ENCODE data around the gene GPR160. TPM values are rescaled to one million over a fixed set of nuclear protein-coding genes. Genes with fewer than 3 reads are reported as not detected.

GPR160 gene
- total RNA-seq, 1 donor from 2014 or later, result 1.4 TPM

- peaks cover under 1% of the 10 kb centered on the region for H3K4me1 ChIP-seq (ENCODE audit: insufficient read depth, low read length)
- H3K36me3 ChIP-seq (ENCODE audit: insufficient read depth, low read length), result no peaks in the 10 kb centered on the region
- H3K36me3 Mint-ChIP-seq (ENCODE audit: low read depth, unreplicated experiment), result no peaks in the 10 kb centered on the region
- DNase-seq (ENCODE audit: low read depth) (no peak), FAIRE-seq (no peak)
- no peak for TF ChIP-seq EZH2 (IDR thresholded peaks at IDR 0.05; ENCODE audit: insufficient read depth, low read length)
- TF ChIP-seq, protein P1, sequence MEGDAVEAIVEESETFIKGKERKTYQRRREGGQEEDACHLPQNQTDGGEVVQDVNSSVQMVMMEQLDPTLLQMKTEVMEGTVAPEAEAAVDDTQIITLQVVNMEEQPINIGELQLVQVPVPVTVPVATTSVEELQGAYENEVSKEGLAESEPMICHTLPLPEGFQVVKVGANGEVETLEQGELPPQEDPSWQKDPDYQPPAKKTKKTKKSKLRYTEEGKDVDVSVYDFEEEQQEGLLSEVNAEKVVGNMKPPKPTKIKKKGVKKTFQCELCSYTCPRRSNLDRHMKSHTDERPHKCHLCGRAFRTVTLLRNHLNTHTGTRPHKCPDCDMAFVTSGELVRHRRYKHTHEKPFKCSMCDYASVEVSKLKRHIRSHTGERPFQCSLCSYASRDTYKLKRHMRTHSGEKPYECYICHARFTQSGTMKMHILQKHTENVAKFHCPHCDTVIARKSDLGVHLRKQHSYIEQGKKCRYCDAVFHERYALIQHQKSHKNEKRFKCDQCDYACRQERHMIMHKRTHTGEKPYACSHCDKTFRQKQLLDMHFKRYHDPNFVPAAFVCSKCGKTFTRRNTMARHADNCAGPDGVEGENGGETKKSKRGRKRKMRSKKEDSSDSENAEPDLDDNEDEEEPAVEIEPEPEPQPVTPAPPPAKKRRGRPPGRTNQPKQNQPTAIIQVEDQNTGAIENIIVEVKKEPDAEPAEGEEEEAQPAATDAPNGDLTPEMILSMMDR (IDR thresholded peaks at IDR 0.05; ENCODE audit: insufficient read depth, low read depth, low read length), result no peak
- no peak overlapping the region for H2AFZ ChIP-seq (ENCODE audit: low read depth, low read length)
- no peak overlapping the region for H3K27ac ChIP-seq (ENCODE audit: low read depth, low read length)
- peaks cover 21% of the 10 kb centered on the region for H3K27me3 Mint-ChIP-seq (ENCODE audit: low read depth, unreplicated experiment)
- no peak overlapping the region for H3K4me3 ChIP-seq (ENCODE audit: insufficient read depth, low read depth, low read length)
- no peak overlapping the region for H3K9ac ChIP-seq (ENCODE audit: low read length)
- no peak overlapping the region for H3K27ac Mint-ChIP-seq (ENCODE audit: unreplicated experiment)
- no peaks in the 10 kb centered on the region for H4K20me1 ChIP-seq (ENCODE audit: insufficient read depth, low read length)
- H3K9me3 ChIP-seq (ENCODE audit: insufficient read depth, low read depth, low read length), result no peaks in the 10 kb centered on the region
- H3K4me2 ChIP-seq (ENCODE audit: low read length), result no peak overlapping the region
- peaks cover 20% of the 10 kb centered on the region for H3K27me3 ChIP-seq (ENCODE audit: insufficient read depth, low read length)
- H3K4me3 Mint-ChIP-seq (ENCODE audit: unreplicated experiment), result no peak overlapping the region
- no peaks in the 10 kb centered on the region for H3K79me2 ChIP-seq (ENCODE audit: insufficient read depth, low read length)
- no peaks in the 10 kb centered on the region for H3K9me3 Mint-ChIP-seq (ENCODE audit: unreplicated experiment)
- H3K4me1 Mint-ChIP-seq (ENCODE audit: low read depth, unreplicated experiment), result no peaks in the 10 kb centered on the region
Measured at GRCh38 chr3:170044271-170044670, 6.5 kb downstream of the GPR160 start.

- no peak for FAIRE-seq
Measured at GRCh38 chr3:170044795-170045244, 7.0 kb downstream of the GPR160 start.

GRCh38 chr3:170046269-170047132, 8.7 kb downstream of the GPR160 start:
- peaks cover 3% of the 10 kb centered on the region for H3K27me3 Mint-ChIP-seq (ENCODE audit: low read depth, unreplicated experiment)
- H3K4me1 Mint-ChIP-seq (ENCODE audit: low read depth, unreplicated experiment), result no peaks in the 10 kb centered on the region
- H3K9me3 Mint-ChIP-seq (ENCODE audit: unreplicated experiment), result no peaks in the 10 kb centered on the region
- Histone ChIP-seq H3K27me3 (ENCODE audit: insufficient read depth, low read length) (peaks cover 5% of the 10 kb centered on the region), H3K36me3 (ENCODE audit: insufficient read depth, low read length) (no peaks in the 10 kb centered on the region), H4K20me1 (ENCODE audit: insufficient read depth, low read length) (no peaks in the 10 kb centered on the region), H3K4me1 (ENCODE audit: insufficient read depth, low read length) (peaks cover 8% of the 10 kb centered on the region), H3K9me3 (ENCODE audit: insufficient read depth, low read depth, low read length) (no peaks in the 10 kb centered on the region), H3K79me2 (ENCODE audit: insufficient read depth, low read length) (no peaks in the 10 kb centered on the region), H2AFZ (ENCODE audit: low read depth, low read length) (no peak overlapping the region), H3K4me3 (ENCODE audit: insufficient read depth, low read depth, low read length) (no peak overlapping the region), H3K27ac (ENCODE audit: low read depth, low read length) (no peak overlapping the region), H3K4me2 (ENCODE audit: low read length) (no peak overlapping the region), H3K9ac (ENCODE audit: low read length) (no peak overlapping the region)
- H3K27ac Mint-ChIP-seq (ENCODE audit: unreplicated experiment), result no peak overlapping the region
- TF ChIP-seq, protein P1 (IDR thresholded peaks at IDR 0.05; ENCODE audit: insufficient read depth, low read depth, low read length), result no peak
- no peak for TF ChIP-seq EZH2 (IDR thresholded peaks at IDR 0.05; ENCODE audit: insufficient read depth, low read length)
- DNase-seq (ENCODE audit: low read depth) (no peak), FAIRE-seq (no peak)
- H3K4me3 Mint-ChIP-seq (ENCODE audit: unreplicated experiment), result no peak overlapping the region
- no peaks in the 10 kb centered on the region for H3K36me3 Mint-ChIP-seq (ENCODE audit: low read depth, unreplicated experiment)

More at GRCh38 chr3:170044795-170045244, 7.0 kb downstream of the GPR160 start:
- Histone ChIP-seq H3K4me2 (ENCODE audit: low read length) (no peak overlapping the region), H3K27me3 (ENCODE audit: insufficient read depth, low read length) (peaks cover 16% of the 10 kb centered on the region), H3K36me3 (ENCODE audit: insufficient read depth, low read length) (no peaks in the 10 kb centered on the region), H3K4me3 (ENCODE audit: insufficient read depth, low read depth, low read length) (no peak overlapping the region), H3K27ac (ENCODE audit: low read depth, low read length) (no peak overlapping the region), H3K4me1 (ENCODE audit: insufficient read depth, low read length) (peaks cover 6% of the 10 kb centered on the region), H2AFZ (ENCODE audit: low read depth, low read length) (no peak overlapping the region), H3K79me2 (ENCODE audit: insufficient read depth, low read length) (no peaks in the 10 kb centered on the region), H4K20me1 (ENCODE audit: insufficient read depth, low read length) (no peaks in the 10 kb centered on the region), H3K9ac (ENCODE audit: low read length) (no peak overlapping the region), H3K9me3 (ENCODE audit: insufficient read depth, low read depth, low read length) (no peaks in the 10 kb centered on the region)
- peaks cover 15% of the 10 kb centered on the region for H3K27me3 Mint-ChIP-seq (ENCODE audit: low read depth, unreplicated experiment)
- H3K4me3 Mint-ChIP-seq (ENCODE audit: unreplicated experiment), result no peak overlapping the region
- TF ChIP-seq EZH2 (IDR thresholded peaks at IDR 0.05; ENCODE audit: insufficient read depth, low read length), result no peak
- no peaks in the 10 kb centered on the region for H3K9me3 Mint-ChIP-seq (ENCODE audit: unreplicated experiment)
- no peak overlapping the region for H3K27ac Mint-ChIP-seq (ENCODE audit: unreplicated experiment)
- no peak for DNase-seq (ENCODE audit: low read depth)
- no peaks in the 10 kb centered on the region for H3K36me3 Mint-ChIP-seq (ENCODE audit: low read depth, unreplicated experiment)
- H3K4me1 Mint-ChIP-seq (ENCODE audit: low read depth, unreplicated experiment), result no peaks in the 10 kb centered on the region

Data from astrocyte (in vitro differentiated cells and primary cell).